Endothelial cell of umbilical vein (primary cell): ENCODE results near the gene MYPN. TPM values are rescaled to one million over a fixed set of nuclear protein-coding genes. Genes with fewer than 3 reads are reported as not detected.

Experiments
- BruUV-seq: library from RNA; stranded (reverse); fragments of 400-500 nt; replicated peaks from 2 replicates; lab custom pipeline; 2021; lab: Mats Ljungman, UMichigan
- CTCF ChIA-PET: fragments of 300-600, 350-600 bp; sonication (Branson Sonifier 250); formaldehyde crosslinking; loops from one replicate; lab custom pipeline; 2021; ENCODE audit warnings: antibody characterized with exemption, inconsistent platforms; lab: Charles Lee
- POLR2A ChIA-PET: fragments of 300-600, 350-600 bp; sonication (Branson Sonifier 250); formaldehyde crosslinking; loops from one replicate; lab custom pipeline; 2021; ENCODE audit warnings: antibody characterized with exemption, inconsistent platforms; lab: Charles Lee
- DNase-seq: peaks from one replicate; pipeline ENCODE4 v3.0.0-alpha.2; 2011; ENCODE audit warnings: low read depth, low spot score
- FAIRE-seq: peaks from 2 replicates; lab custom pipeline; 2011; peaks lifted over from hg19 to GRCh38; lab: Jason Lieb, UNC
- H2AFZ ChIP-seq: 2 replicates; pipeline ENCODE4 v1.6.0; 2012; ENCODE audit warnings: low read depth, low read length, control low read depth, inconsistent platforms
- H3K27ac ChIP-seq: 2 replicates; pipeline ENCODE4 v1.5.1; 2011; ENCODE audit warnings: low read depth, mild to moderate bottlenecking, control low read depth, low read length, moderate library complexity; ENCODE audit not compliant: insufficient read depth
- H3K27me3 ChIP-seq, 2 experiments: 2 replicates each; pipeline versions ENCODE4 v1.6.0 to v1.6.1; 2011; ENCODE audit warnings: low read length in 2 of 2, mixed read lengths in 1 of 2; ENCODE audit not compliant: control insufficient read depth in 2 of 2, insufficient read depth in 2 of 2
- H3K36me3 ChIP-seq, 2 experiments: 2 replicates in 1 of 2; 3 replicates in 1 of 2; pipeline ENCODE4 v1.5.1; 2011; ENCODE audit warnings: low read length in 2 of 2, mild to moderate bottlenecking in 1 of 2, moderate library complexity in 1 of 2; ENCODE audit not compliant: control insufficient read depth in 2 of 2, insufficient read depth in 2 of 2; ENCODE audit errors: extremely low read depth in 1 of 2
- H3K4me1 ChIP-seq: 3 replicates; pipeline ENCODE4 v1.5.1; 2011; ENCODE audit warnings: mild to moderate bottlenecking, low read length; ENCODE audit not compliant: control insufficient read depth, insufficient read depth; ENCODE audit errors: extremely low read depth
- H3K4me2 ChIP-seq: 2 replicates; pipeline ENCODE4 v1.6.1; 2011; ENCODE audit warnings: low read length, control low read depth, mixed read lengths; ENCODE audit not compliant: insufficient read depth
- H3K4me3 ChIP-seq, 3 experiments: fragments of 200-600 bp in 1 of 3; sonication (generic), shearing (Covaris generic) in 1 of 3; replicated peaks in 1 of 3; 2 replicates each; pipeline ENCODE4 v1.5.1; 2011 to 2016; ENCODE audit warnings: control low read depth in 3 of 3, low read length in 3 of 3, mild to moderate bottlenecking in 2 of 3, inconsistent platforms in 1 of 3, low read depth in 1 of 3, moderate library complexity in 1 of 3; ENCODE audit not compliant: insufficient read depth in 1 of 3
- H3K79me2 ChIP-seq: 2 replicates; pipeline ENCODE4 v1.6.0; 2012; ENCODE audit warnings: low read length, inconsistent platforms; ENCODE audit not compliant: control insufficient read depth, insufficient read depth
- H3K9ac ChIP-seq: replicated peaks from 2 replicates; pipeline ENCODE3; 2011; ENCODE audit warnings: low read length, control low read depth; ENCODE audit not compliant: insufficient read depth; ENCODE audit errors: extremely low read depth
- H3K9me1 ChIP-seq: replicated peaks from 3 replicates; pipeline ENCODE4 v1.6.0; 2011; ENCODE audit warnings: mild to moderate bottlenecking, low read length; ENCODE audit not compliant: control insufficient read depth, insufficient read depth; ENCODE audit errors: extremely low read depth
- H3K9me3 ChIP-seq: replicated peaks from 2 replicates; pipeline ENCODE4 v1.5.1; 2012; ENCODE audit warnings: low read length, inconsistent platforms; ENCODE audit not compliant: control insufficient read depth, insufficient read depth
- H4K20me1 ChIP-seq: replicated peaks from 2 replicates; pipeline ENCODE3; 2011; ENCODE audit warnings: mild to moderate bottlenecking, low read length; ENCODE audit not compliant: control insufficient read depth, insufficient read depth; ENCODE audit errors: extremely low read depth
- EZH2 ChIP-seq: IDR thresholded peaks from 2 replicates; pipeline ENCODE4 v1.6.1; 2012; ENCODE audit warnings: borderline replicate concordance, low read depth, mild to moderate bottlenecking, moderate library complexity, low read length, inconsistent platforms; ENCODE audit not compliant: severe bottlenecking
- FOS ChIP-seq: IDR thresholded peaks from 2 replicates; pipeline ENCODE4 v1.6.1; 2011; ENCODE audit warnings: mild to moderate bottlenecking, low read length, moderate library complexity, borderline replicate concordance; ENCODE audit not compliant: insufficient read depth
- GATA2 ChIP-seq: IDR thresholded peaks from 2 replicates; pipeline ENCODE4 v1.7.0; 2011; ENCODE audit warnings: low read depth, mild to moderate bottlenecking, moderate library complexity, mixed read lengths, low read length; ENCODE audit not compliant: insufficient read length, insufficient read depth
- JUN ChIP-seq: IDR thresholded peaks from 2 replicates; pipeline ENCODE4 v1.6.1; 2011; ENCODE audit warnings: borderline replicate concordance, low read depth; ENCODE audit not compliant: insufficient read length, insufficient read depth
- POLR2AphosphoS5 ChIP-seq: IDR thresholded peaks from 2 replicates; pipeline ENCODE4 v1.6.1; 2012; ENCODE audit warnings: low read depth, mild to moderate bottlenecking, control low read depth, low read length, moderate library complexity; ENCODE audit not compliant: insufficient read depth
- dilution Hi-C: fragments of 300-500 bp; cut with MboI; formaldehyde crosslinking; loops from one replicate; pipeline ENCODE4 v1.15.0; 2019; ENCODE audit warnings: low sequenced_read_pairs; ENCODE audit not compliant: extremely low pct_ligation_motif_present
- intact Hi-C: fragments of 100-400 bp; cut with micrococcal nuclease; formaldehyde crosslinking; loops from one replicate; pipeline ENCODE4 v1.10.0; 2022
- polyA plus RNA-seq, 4 experiments: library from polyadenylated mRNA; depleted of rRNA in 3 of 4; stranded (reverse) in 3 of 4; unstranded in 1 of 4; fragments of >200 nt; gene quantifications; 2 replicates each; pipeline versions ENCODE4 v1.2.1 to v1.2.3, GENCODE V29; 2011 to 2012; ENCODE audit warnings: missing spikeins in 1 of 4
- total RNA-seq: library from RNA; stranded (reverse); gene quantifications from 2 replicates; pipeline ENCODE4 v1.2.3, GENCODE V29; 2021
- TF ChIP-seq, protein P1 (sequence below): IDR thresholded peaks from 2 replicates; pipeline ENCODE4 v1.6.1; 2011; ENCODE audit not compliant: insufficient read depth, insufficient read length
- TF ChIP-seq, protein P2 (sequence below), 2 donors: IDR thresholded peaks; 1 replicate in 1 of 2; 2 replicates in 1 of 2; pipeline ENCODE4 v1.5.1; 2011; ENCODE audit warnings: low read length in 2 of 2, mild to moderate bottlenecking in 2 of 2, moderate library complexity in 2 of 2, control low read depth in 1 of 2, inconsistent platforms in 1 of 2, low read depth in 1 of 2; ENCODE audit not compliant: insufficient read depth in 1 of 2; ENCODE audit errors: extremely low read depth in 1 of 2

The MYPN gene
- total and polyA plus RNA-seq, 2 donors (not counting 3 experiments of a cell fraction or from before 2014, with no cell fraction given) = 0.01 TPM; not detected in 1

DNA sequence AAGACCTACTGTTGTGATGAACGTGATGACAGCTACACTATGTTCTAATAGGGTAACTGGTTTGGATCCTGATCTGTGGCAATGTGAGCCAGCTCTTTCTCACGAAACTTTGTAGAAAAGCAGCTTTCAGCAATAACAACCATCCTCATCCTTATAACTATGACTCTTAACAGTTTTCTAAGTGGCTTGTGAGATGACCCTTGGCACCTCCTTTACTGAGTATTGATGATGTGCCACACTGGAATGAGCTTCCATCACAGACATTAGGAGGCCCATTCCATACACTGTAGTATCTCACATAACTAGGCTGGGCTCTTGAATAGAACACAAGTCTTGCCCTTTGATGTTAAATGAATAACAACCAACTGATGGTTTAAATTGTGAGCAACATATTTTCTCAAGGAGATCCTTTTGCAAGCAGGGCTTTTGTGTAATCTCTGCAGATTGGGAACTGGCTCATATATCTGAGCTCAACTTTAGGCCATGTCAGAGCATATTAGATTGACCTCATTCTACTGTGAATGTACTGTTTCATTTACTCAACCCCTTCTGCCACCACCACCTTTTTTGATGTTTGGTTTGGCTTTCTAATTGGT lies 46.4 kb downstream of the MYPN start:
- POLR2A ChIA-PET = no interaction called here
- no peak overlapping the region for H3K4me2 ChIP-seq
- no peaks in the 10 kb centered on the region for H3K79me2 ChIP-seq
- H3K4me3 ChIP-seq = no peak overlapping the region
- TF ChIP-seq, protein P1, sequence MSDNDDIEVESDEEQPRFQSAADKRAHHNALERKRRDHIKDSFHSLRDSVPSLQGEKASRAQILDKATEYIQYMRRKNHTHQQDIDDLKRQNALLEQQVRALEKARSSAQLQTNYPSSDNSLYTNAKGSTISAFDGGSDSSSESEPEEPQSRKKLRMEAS = no peak
- no peak for TF ChIP-seq GATA2
- TF ChIP-seq EZH2 = no peak
- no peaks in the 10 kb centered on the region for H3K9me3 ChIP-seq
- H2AFZ ChIP-seq = peak overlapping the region; percentile 13
- dilution Hi-C loops (no loop called here), intact Hi-C loops (loop anchor here (1.0 to 2.0 kb wide), 3 partner anchors 72 to 367 kb away; no protein-coding TSS in a partner anchor)
- no peaks in the 10 kb centered on the region for H3K27me3 ChIP-seq
- CTCF ChIA-PET = interaction anchor here (0.5 to 7.3 kb wide), 21 partner anchors 10 to 368 kb away, joined by 3 to 185 read pairs (median 7); no protein-coding TSS in a partner anchor
- H3K4me1 ChIP-seq = peaks cover 14% of the 10 kb centered on the region
- no peaks in the 10 kb centered on the region for H3K9me1 ChIP-seq
- FAIRE-seq (no peak), DNase-seq (no peak)
- H4K20me1 ChIP-seq = no peaks in the 10 kb centered on the region
- BruUV-seq = no TSS peak
- no peak overlapping the region for H3K9ac ChIP-seq
- H3K27ac ChIP-seq = no peak overlapping the region
- no peaks in the 10 kb centered on the region for H3K36me3 ChIP-seq

DNA sequence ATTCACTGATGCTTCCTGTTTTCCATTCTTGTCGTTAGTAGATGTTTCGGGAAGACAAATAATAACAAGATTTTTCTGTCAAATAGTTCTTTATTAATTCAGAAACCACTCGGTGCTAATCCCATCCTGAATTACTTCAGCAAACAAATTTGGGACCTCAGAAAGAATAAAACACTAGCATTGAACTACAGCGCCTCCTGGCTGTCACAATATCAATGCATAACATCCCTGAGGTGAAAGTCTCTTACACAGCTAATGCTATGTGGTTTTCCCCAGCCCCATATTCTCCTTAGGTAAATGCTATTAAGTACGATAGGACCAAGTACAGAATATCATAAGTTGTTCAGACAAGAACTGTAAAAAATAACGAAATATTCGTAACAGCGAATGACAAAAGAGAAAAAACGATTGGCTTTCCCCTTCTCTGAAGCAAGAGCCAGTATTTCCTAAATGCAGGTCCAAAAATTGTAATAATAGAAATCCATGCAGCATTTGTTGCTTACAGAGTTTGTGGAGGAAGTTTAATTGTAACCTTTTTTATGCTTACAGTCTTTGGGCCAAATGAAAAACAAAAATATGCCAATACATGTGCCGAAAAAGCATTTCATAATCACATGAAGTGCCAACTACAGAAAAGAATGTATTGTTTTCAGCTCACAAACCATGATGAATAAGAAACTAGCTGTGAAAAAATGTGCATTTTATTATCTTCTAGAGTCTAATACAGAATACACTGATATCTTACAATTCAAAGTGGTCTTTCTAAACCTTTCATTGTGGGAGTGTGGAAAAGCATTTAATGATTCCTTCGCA lies 47.3 kb downstream of the MYPN start:
- dilution Hi-C loops (no loop called here), intact Hi-C loops (loop anchor here (1.0 to 2.0 kb wide), 3 partner anchors 73 to 368 kb away; no protein-coding TSS in a partner anchor)
- H3K36me3 ChIP-seq = no peaks in the 10 kb centered on the region
- peaks cover 14% of the 10 kb centered on the region for H3K4me1 ChIP-seq
- H3K4me3 ChIP-seq = no peak overlapping the region
- H3K27me3 ChIP-seq = no peaks in the 10 kb centered on the region
- no peaks in the 10 kb centered on the region for H3K79me2 ChIP-seq
- TF ChIP-seq, protein P2, sequence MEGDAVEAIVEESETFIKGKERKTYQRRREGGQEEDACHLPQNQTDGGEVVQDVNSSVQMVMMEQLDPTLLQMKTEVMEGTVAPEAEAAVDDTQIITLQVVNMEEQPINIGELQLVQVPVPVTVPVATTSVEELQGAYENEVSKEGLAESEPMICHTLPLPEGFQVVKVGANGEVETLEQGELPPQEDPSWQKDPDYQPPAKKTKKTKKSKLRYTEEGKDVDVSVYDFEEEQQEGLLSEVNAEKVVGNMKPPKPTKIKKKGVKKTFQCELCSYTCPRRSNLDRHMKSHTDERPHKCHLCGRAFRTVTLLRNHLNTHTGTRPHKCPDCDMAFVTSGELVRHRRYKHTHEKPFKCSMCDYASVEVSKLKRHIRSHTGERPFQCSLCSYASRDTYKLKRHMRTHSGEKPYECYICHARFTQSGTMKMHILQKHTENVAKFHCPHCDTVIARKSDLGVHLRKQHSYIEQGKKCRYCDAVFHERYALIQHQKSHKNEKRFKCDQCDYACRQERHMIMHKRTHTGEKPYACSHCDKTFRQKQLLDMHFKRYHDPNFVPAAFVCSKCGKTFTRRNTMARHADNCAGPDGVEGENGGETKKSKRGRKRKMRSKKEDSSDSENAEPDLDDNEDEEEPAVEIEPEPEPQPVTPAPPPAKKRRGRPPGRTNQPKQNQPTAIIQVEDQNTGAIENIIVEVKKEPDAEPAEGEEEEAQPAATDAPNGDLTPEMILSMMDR (IDR thresholded peaks at IDR 0.05; ENCODE audit: extremely low read depth in 1 of 2, insufficient read depth in 1 of 2, low read depth in 1 of 2, low read length in 2 of 2) = peak; percentile 66 to 71
- no peak for TF ChIP-seq FOS
- TF ChIP-seq POLR2AphosphoS5 = no peak
- TF ChIP-seq JUN = no peak
- H3K4me2 ChIP-seq = no peak overlapping the region
- peak; percentile 74 for DNase-seq
- H3K9me1 ChIP-seq = no peaks in the 10 kb centered on the region
- no peak overlapping the region for H3K9ac ChIP-seq
- CTCF ChIA-PET = interaction anchor here (0.5 to 7.3 kb wide), 31 partner anchors 8 to 369 kb away, joined by 3 to 185 read pairs (median 5); partner anchors contain the start of gene SIRT1
- POLR2A ChIA-PET = no interaction called here
- H3K9me3 ChIP-seq = no peaks in the 10 kb centered on the region
- FAIRE-seq = peak; percentile 47
- BruUV-seq = no TSS peak
- H2AFZ ChIP-seq = peak overlapping the region; percentile 13
- no peaks in the 10 kb centered on the region for H4K20me1 ChIP-seq
- H3K27ac ChIP-seq = no peak overlapping the region
